ENCODE data around the gene COA8. TPM values are rescaled to one million over a fixed set of nuclear protein-coding genes. Genes with fewer than 3 reads are reported as not detected.

The COA8 gene
- total and polyA plus RNA-seq, 7 experiments from 2014 or later, result 13.6 to 51.3 (median 25.5) TPM

DNA sequence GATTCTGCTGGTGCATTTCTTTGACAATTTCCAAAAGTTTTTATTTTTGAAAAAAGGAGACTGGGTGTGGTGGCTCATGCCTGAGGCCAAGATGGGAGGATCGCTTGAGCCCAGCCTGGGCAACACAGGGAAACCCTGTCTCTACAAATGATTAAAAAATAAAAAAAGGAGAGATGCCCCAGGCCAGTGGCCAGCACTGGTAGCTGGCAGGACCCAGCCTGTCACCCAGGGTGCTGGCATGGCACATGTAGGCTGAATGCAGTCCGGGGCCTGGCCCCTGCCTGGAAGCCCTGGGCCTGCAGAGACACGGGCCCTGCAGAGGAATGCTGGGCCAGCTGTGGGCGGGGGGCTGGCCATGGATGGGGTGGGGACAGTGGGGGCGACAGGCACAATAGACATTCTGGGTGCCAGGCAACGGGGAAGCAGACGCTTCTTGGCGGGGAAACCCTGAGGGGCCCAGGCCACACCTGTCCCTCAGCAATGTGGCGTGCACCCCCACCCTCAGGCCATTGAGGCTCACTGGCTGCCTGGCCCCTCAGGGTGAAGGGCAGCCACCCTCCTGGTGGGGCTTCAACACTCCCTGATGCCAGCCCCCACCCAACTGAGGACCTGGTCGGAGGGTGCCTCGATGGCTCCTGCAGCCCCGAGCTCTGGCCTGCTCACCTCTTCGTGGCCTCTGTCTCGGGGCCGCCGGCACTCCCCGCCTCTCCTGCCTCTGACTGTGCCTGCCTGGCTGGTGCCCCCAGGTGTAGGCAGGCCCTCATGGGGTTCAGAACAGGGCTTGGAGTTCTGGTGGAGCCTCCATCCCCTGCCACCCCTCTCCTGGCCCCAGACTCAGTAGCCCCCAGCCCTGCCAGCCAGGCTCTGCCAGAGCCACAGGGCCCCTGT is 21.7 kb upstream of the COA8 start:
- Histone ChIP-seq H3K36me3 (ENCODE audit: control insufficient read depth in 2 of 3, insufficient read depth in 3 of 3, low read length in 3 of 3) (no peaks in the 10 kb centered on the region), H3K27ac (ENCODE audit: low read depth, low read length) (no peak overlapping the region), H3K4me1 (ENCODE audit: control insufficient read depth in 2 of 2, insufficient read depth in 2 of 2, low read length in 2 of 2) (no peaks in the 10 kb centered on the region), H3K4me3 (ENCODE audit: low read length) (no peak overlapping the region), H3K9me3 (ENCODE audit: control insufficient read depth in 2 of 3, low read length in 3 of 3) (no peaks in the 10 kb centered on the region), H3K27me3 (ENCODE audit: control insufficient read depth in 2 of 2, insufficient read depth in 2 of 2, low read length in 2 of 2) (no peaks in the 10 kb centered on the region)
- CTCF ChIA-PET, result no interaction called here
- ATAC-seq (peak; percentile 3), DNase-seq (no peak)
- Mint-ChIP-seq H3K36me3 (no peaks in the 10 kb centered on the region), H3K9me3 (no peaks in the 10 kb centered on the region), H3K27me3 (peaks cover 0 to 3% (median 0%) of the 10 kb centered on the region in 5 donors), H3K4me1 (peaks cover 0 to 4% (median 0%) of the 10 kb centered on the region in 7 donors), H3K4me3 (no peak overlapping the region), H3K27ac (no peak overlapping the region)
- POLR2A ChIA-PET, result interaction anchor here (0.6 kb wide), 1 partner anchor 14 kb away, joined by 3 read pairs; no protein-coding TSS in a partner anchor
- intact Hi-C loops (cut with micrococcal nuclease), result no loop called here

GRCh38 chr14:103541709-103542604 is 20.8 kb upstream of the COA8 start:
- Mint-ChIP-seq H3K27me3 (peaks cover 0 to 3% (median 0%) of the 10 kb centered on the region in 5 donors), H3K9me3 (no peaks in the 10 kb centered on the region), H3K27ac (no peak overlapping the region), H3K36me3 (no peaks in the 10 kb centered on the region), H3K4me3 (no peak overlapping the region), H3K4me1 (peaks cover 0 to 4% (median 0%) of the 10 kb centered on the region in 7 donors)
- H3K27me3 ChIP-seq (ENCODE audit: control insufficient read depth in 2 of 2, insufficient read depth in 2 of 2, low read length in 2 of 2), result no peaks in the 10 kb centered on the region
- no peaks in the 10 kb centered on the region for H3K4me1 ChIP-seq (ENCODE audit: control insufficient read depth in 2 of 2, insufficient read depth in 2 of 2, low read length in 2 of 2)
- intact Hi-C loops (cut with micrococcal nuclease), result no loop called here
- H3K9me3 ChIP-seq (ENCODE audit: control insufficient read depth in 2 of 3, low read length in 3 of 3), result no peaks in the 10 kb centered on the region
- no peak for DNase-seq
- ATAC-seq, result no peak
- POLR2A ChIA-PET, result no interaction called here
- no peak overlapping the region for H3K4me3 ChIP-seq (ENCODE audit: low read length)
- CTCF ChIA-PET, result interaction anchor here (0.9 kb wide), 1 partner anchor 23 kb away, joined by 4 read pairs; no protein-coding TSS in a partner anchor
- H3K36me3 ChIP-seq (ENCODE audit: control insufficient read depth in 2 of 3, insufficient read depth in 3 of 3, low read length in 3 of 3), result no peaks in the 10 kb centered on the region
- no peak overlapping the region for H3K27ac ChIP-seq (ENCODE audit: low read depth, low read length)

GRCh38 chr14:103542605-103543088 is 20.1 kb upstream of the COA8 start:
- no peaks in the 10 kb centered on the region for H3K9me3 Mint-ChIP-seq
- peaks cover 0 to 3% (median 0%) of the 10 kb centered on the region in 5 donors for H3K27me3 Mint-ChIP-seq
- intact Hi-C loops (cut with micrococcal nuclease), result no loop called here
- H3K27ac Mint-ChIP-seq, result no peak overlapping the region
- DNase-seq, result no peak
- H3K4me3 ChIP-seq (ENCODE audit: low read length), result no peak overlapping the region
- no peaks in the 10 kb centered on the region for H3K36me3 Mint-ChIP-seq
- H3K4me3 Mint-ChIP-seq, result no peak overlapping the region
- no peak for ATAC-seq
- H3K4me1 Mint-ChIP-seq, result peaks cover 0 to 4% (median 0%) of the 10 kb centered on the region in 7 donors
- ChIA-PET CTCF (interaction anchor here (0.6 to 0.9 kb wide), 3 partner anchors 24 to 1122 kb away, joined by 3 to 4 read pairs (median 3); no protein-coding TSS in a partner anchor), POLR2A (no interaction called here)
- no peaks in the 10 kb centered on the region for H3K36me3 ChIP-seq (ENCODE audit: control insufficient read depth in 2 of 3, insufficient read depth in 3 of 3, low read length in 3 of 3)
- no peaks in the 10 kb centered on the region for H3K9me3 ChIP-seq (ENCODE audit: control insufficient read depth in 2 of 3, low read length in 3 of 3)
- no peaks in the 10 kb centered on the region for H3K4me1 ChIP-seq (ENCODE audit: control insufficient read depth in 2 of 2, insufficient read depth in 2 of 2, low read length in 2 of 2)
- H3K27me3 ChIP-seq (ENCODE audit: control insufficient read depth in 2 of 2, insufficient read depth in 2 of 2, low read length in 2 of 2), result no peaks in the 10 kb centered on the region
- H3K27ac ChIP-seq (ENCODE audit: low read depth, low read length), result no peak overlapping the region

DNA sequence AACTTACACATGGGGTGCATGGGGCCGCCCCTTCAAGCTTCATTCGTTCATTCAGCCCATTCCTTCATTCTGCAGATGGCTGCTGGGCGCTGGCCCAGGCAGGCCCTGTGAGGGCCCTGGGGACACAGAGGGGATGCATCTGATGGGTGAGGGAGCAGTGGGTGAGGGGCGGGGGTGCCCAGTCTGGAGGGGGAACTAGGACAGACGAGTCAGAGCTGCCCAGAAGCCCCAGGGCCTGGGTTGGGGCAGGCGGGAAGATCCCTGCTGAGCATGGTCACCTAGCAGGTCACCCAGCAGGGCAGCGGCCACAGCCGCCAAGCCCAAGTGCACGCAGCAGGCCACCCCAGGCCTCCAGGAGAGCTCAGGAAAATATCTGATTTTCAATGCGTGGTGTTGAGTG is 19.6 kb upstream of the COA8 start:
- Histone ChIP-seq H3K4me3 (ENCODE audit: low read length) (no peak overlapping the region), H3K27ac (ENCODE audit: low read depth, low read length) (no peak overlapping the region), H3K36me3 (ENCODE audit: control insufficient read depth in 2 of 3, insufficient read depth in 3 of 3, low read length in 3 of 3) (no peaks in the 10 kb centered on the region), H3K9me3 (ENCODE audit: control insufficient read depth in 2 of 3, low read length in 3 of 3) (no peaks in the 10 kb centered on the region), H3K27me3 (ENCODE audit: control insufficient read depth in 2 of 2, insufficient read depth in 2 of 2, low read length in 2 of 2) (no peaks in the 10 kb centered on the region), H3K4me1 (ENCODE audit: control insufficient read depth in 2 of 2, insufficient read depth in 2 of 2, low read length in 2 of 2) (no peaks in the 10 kb centered on the region)
- ATAC-seq (no peak), DNase-seq (no peak)
- H3K4me3 Mint-ChIP-seq, result no peak overlapping the region
- ChIA-PET POLR2A (no interaction called here), CTCF (interaction anchor here (0.6 to 0.9 kb wide), 3 partner anchors 24 to 1123 kb away, joined by 3 to 4 read pairs (median 3); no protein-coding TSS in a partner anchor)
- peaks cover 0 to 3% (median 0%) of the 10 kb centered on the region in 5 donors for H3K27me3 Mint-ChIP-seq
- no peak overlapping the region for H3K27ac Mint-ChIP-seq
- no peaks in the 10 kb centered on the region for H3K9me3 Mint-ChIP-seq
- intact Hi-C loops (cut with micrococcal nuclease), result no loop called here
- no peaks in the 10 kb centered on the region for H3K36me3 Mint-ChIP-seq
- H3K4me1 Mint-ChIP-seq, result peaks cover 0 to 4% (median 0%) of the 10 kb centered on the region in 7 donors

DNA sequence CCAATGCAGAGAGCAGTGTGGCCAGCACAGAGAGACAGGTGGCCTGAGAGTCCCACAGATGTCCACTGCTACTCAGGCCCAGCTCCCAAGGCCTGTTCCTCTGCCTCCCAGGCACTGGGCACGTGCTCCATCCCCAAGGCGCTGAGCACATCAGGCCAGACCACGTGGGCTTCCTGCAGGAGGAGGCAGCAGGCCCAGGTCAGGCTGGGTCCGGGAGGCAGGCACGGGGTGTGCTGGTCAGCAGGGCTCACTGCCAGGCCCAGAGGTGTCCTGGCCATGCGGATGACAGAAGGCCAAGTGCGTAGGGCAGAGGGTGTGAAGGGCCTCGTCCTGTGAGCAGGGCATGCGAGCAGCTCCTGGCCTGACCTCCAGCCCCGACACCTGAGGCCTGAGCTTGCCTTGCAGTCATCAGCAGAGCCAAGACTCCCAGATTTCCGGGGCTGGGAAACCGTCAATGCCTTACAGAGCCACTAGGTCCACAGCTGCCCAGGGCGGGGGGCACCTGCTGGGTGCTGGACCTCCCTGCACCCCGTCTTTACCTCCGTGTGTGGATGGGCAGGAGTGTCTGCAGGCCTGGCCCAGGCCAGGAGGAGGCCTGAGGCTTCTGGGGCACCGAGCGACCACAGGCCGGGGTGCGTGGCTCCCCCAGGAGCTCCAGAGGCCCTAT is 18.9 kb upstream of the COA8 start:
- DNase-seq, result no peak
- Histone ChIP-seq H3K4me1 (ENCODE audit: control insufficient read depth in 2 of 2, insufficient read depth in 2 of 2, low read length in 2 of 2) (no peaks in the 10 kb centered on the region), H3K9me3 (ENCODE audit: control insufficient read depth in 2 of 3, low read length in 3 of 3) (no peaks in the 10 kb centered on the region), H3K27ac (ENCODE audit: low read depth, low read length) (no peak overlapping the region), H3K36me3 (ENCODE audit: control insufficient read depth in 2 of 3, insufficient read depth in 3 of 3, low read length in 3 of 3) (no peaks in the 10 kb centered on the region), H3K4me3 (ENCODE audit: low read length) (no peak overlapping the region), H3K27me3 (ENCODE audit: control insufficient read depth in 2 of 2, insufficient read depth in 2 of 2, low read length in 2 of 2) (no peaks in the 10 kb centered on the region)
- no peak for ATAC-seq
- H3K27me3 Mint-ChIP-seq, result peaks cover 0 to 3% (median 0%) of the 10 kb centered on the region in 5 donors
- ChIA-PET POLR2A (no interaction called here), CTCF (no interaction called here)
- no peak overlapping the region for H3K27ac Mint-ChIP-seq
- no peak overlapping the region for H3K4me3 Mint-ChIP-seq
- H3K4me1 Mint-ChIP-seq, result peaks cover 0 to 4% (median 0%) of the 10 kb centered on the region in 7 donors
- H3K36me3 Mint-ChIP-seq, result no peaks in the 10 kb centered on the region
- intact Hi-C loops (cut with micrococcal nuclease), result no loop called here
- H3K9me3 Mint-ChIP-seq, result no peaks in the 10 kb centered on the region
